Gastrocnemius medialis (tissue), 4 donors: ENCODE results near the gene LATS2.

Source experiments
- POLR2A ChIP-seq, 2 donors: fragments of 450-650 bp; IDR thresholded peaks; one replicate each; pipeline ENCODE4 v1.6.1; 2017; ENCODE audit warnings: antibody characterized with exemption in 2 of 2, mild to moderate bottlenecking in 2 of 2, moderate library complexity in 2 of 2
- TF ChIP-seq, protein P1 (sequence below), 5 experiments: fragments of 450-650 bp in 3 of 5; fragments of 200-600 bp in 2 of 5; sonication (generic) in 2 of 5; IDR thresholded peaks in 4 of 5; conservative IDR thresholded peaks in 1 of 5; 1 replicate in 4 of 5; 2 replicates in 1 of 5; pipeline ENCODE4 v1.5.1; 2016 to 2019; ENCODE audit warnings: antibody characterized with exemption in 5 of 5, mild to moderate bottlenecking in 3 of 5, moderate library complexity in 3 of 5

DNA sequence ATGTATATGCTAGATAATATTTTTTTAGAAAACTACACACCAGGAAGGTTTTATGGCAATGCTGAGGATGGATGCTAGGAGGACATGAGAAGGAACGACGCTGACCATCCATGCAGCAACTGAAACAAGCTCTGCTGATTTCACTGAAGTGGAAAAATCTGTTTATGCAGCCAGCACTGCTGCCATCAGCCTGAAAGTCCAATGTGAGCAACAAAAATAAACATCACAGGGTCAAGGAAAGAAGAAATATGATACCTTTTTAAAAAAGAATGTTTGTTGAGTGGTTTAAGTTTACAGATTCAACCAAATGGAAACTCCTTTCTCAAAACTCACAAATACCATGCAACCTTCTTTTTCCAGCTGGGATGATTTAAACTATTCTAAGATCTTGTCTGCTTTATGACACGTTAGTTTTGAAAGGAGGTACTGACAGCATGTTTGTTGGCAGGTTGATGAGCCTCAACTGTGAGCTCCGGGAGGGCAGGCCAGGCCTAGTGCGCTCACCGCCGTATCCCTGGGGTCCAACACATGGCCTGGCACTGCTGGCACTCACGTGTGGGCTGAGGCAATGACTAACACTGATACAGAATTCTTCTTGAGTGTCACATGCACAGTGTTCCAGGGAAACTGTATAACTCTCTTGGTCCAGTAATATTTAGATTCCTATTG, 46.8 kb downstream of the LATS2 start:
- TF ChIP-seq, protein P1, sequence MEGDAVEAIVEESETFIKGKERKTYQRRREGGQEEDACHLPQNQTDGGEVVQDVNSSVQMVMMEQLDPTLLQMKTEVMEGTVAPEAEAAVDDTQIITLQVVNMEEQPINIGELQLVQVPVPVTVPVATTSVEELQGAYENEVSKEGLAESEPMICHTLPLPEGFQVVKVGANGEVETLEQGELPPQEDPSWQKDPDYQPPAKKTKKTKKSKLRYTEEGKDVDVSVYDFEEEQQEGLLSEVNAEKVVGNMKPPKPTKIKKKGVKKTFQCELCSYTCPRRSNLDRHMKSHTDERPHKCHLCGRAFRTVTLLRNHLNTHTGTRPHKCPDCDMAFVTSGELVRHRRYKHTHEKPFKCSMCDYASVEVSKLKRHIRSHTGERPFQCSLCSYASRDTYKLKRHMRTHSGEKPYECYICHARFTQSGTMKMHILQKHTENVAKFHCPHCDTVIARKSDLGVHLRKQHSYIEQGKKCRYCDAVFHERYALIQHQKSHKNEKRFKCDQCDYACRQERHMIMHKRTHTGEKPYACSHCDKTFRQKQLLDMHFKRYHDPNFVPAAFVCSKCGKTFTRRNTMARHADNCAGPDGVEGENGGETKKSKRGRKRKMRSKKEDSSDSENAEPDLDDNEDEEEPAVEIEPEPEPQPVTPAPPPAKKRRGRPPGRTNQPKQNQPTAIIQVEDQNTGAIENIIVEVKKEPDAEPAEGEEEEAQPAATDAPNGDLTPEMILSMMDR (IDR thresholded peaks at IDR 0.05 in 4 of 5, conservative IDR thresholded peaks at IDR 0.05 in 1 of 5) = no peak
- TF ChIP-seq POLR2A (IDR thresholded peaks at IDR 0.05) = peak in 1 of 2 donors; percentile 31
